HepG2 (cell line): Measurements from ENCODE around the gene HLF. TPM values are rescaled to one million over a fixed set of nuclear protein-coding genes. Genes with fewer than 3 reads are reported as not detected.

ENCODE experiments used
- ATAC-seq: fragments of 200-7000 bp; cut with Tn5 transposase; 3 replicates; pipeline ENCODE4 v1.9.1; 2020; ENCODE audit warnings: mild to moderate bottlenecking, moderate library complexity
- BruUV-seq: library from RNA; stranded (reverse); fragments of 400-500 nt; replicated peaks from 2 replicates; lab custom pipeline; 2021; lab: Mats Ljungman, UMichigan
- CTCF ChIA-PET: fragments of 300-600 bp; formaldehyde crosslinking; extraction: SDS; loops from one replicate; lab custom pipeline; 2021; ENCODE audit warnings: low total read pairs, inconsistent platforms, low intra/inter-chr PET ratio; lab: Yijun Ruan, JAX
- POLR2A ChIA-PET: fragments of 350-600 bp; sonication (Branson Sonifier 250); formaldehyde crosslinking; loops from one replicate; lab custom pipeline; 2020; ENCODE audit warnings: antibody characterized with exemption, inconsistent platforms; lab: Yijun Ruan, JAX
- DNase-seq: peaks from one replicate; pipeline ENCODE4 v3.0.0-alpha.2; 2015; ENCODE audit warnings: low spot score
- FAIRE-seq: peaks from 3 replicates; lab custom pipeline; 2011; peaks lifted over from hg19 to GRCh38; lab: Jason Lieb, UNC
- H2AFZ ChIP-seq: one replicate; pipeline ENCODE4 v1.6.1; 2011; ENCODE audit warnings: low read length, inconsistent platforms
- H3K27ac ChIP-seq: fragments of 300-600 bp; 3 replicates; pipeline ENCODE4 v1.8.0; 2011; ENCODE audit warnings: mixed run types, mild to moderate bottlenecking, mixed read lengths, low read length, inconsistent platforms; ENCODE audit not compliant: insufficient read depth; ENCODE audit errors: extremely low read length
- H3K27me3 ChIP-seq, 2 experiments: fragments of 200-600 bp in 1 of 2; 2 replicates in 1 of 2; 3 replicates in 1 of 2; pipeline versions ENCODE4 v1.6.0 to v1.8.0; 2011; ENCODE audit warnings: low read length in 2 of 2, mild to moderate bottlenecking in 2 of 2, moderate library complexity in 2 of 2, inconsistent platforms in 1 of 2; ENCODE audit not compliant: insufficient read depth in 2 of 2, control insufficient read depth in 1 of 2
- H3K36me3 ChIP-seq, 2 experiments: fragments of 200-600 bp in 1 of 2; replicated peaks in 1 of 2; 2 replicates in 1 of 2; 3 replicates in 1 of 2; pipeline versions ENCODE4 v1.5.1 to v1.8.0; 2011; ENCODE audit warnings: low read length in 2 of 2, inconsistent platforms in 1 of 2; ENCODE audit not compliant: insufficient read depth in 2 of 2, control insufficient read depth in 1 of 2
- H3K4me1 ChIP-seq: 2 replicates; pipeline ENCODE4 v1.5.1; 2012; ENCODE audit warnings: low read length, inconsistent platforms; ENCODE audit not compliant: insufficient read depth
- H3K4me2 ChIP-seq: 2 replicates; pipeline ENCODE4 v1.6.0; 2011; ENCODE audit warnings: low read depth, low read length, inconsistent platforms
- H3K4me3 ChIP-seq, 3 experiments: fragments of 200-600 bp in 1 of 3; sonication (generic), shearing (Covaris generic) in 1 of 3; replicated peaks in 1 of 3; 2 replicates each; pipeline ENCODE4 v1.5.1; 2011 to 2016; ENCODE audit warnings: low read length in 3 of 3, inconsistent platforms in 2 of 3, low read depth in 2 of 3, mild to moderate bottlenecking in 2 of 3, control low read depth in 1 of 3, mixed read lengths in 1 of 3; ENCODE audit not compliant: insufficient read depth in 1 of 3
- H3K79me2 ChIP-seq: one replicate; pipeline ENCODE4 v1.6.1; 2011; ENCODE audit warnings: low read length, inconsistent platforms; ENCODE audit not compliant: insufficient read depth
- H3K9ac ChIP-seq: 2 replicates; pipeline ENCODE4 v1.6.0; 2011; ENCODE audit warnings: mild to moderate bottlenecking, low read depth, low read length, inconsistent platforms; ENCODE audit not compliant: insufficient read depth
- H3K9me3 ChIP-seq: 2 replicates; pipeline ENCODE4 v1.5.1; 2012; ENCODE audit warnings: mild to moderate bottlenecking, low read length
- H4K20me1 ChIP-seq: 2 replicates; pipeline ENCODE4 v1.6.0; 2011; ENCODE audit warnings: inconsistent platforms, mild to moderate bottlenecking, low read length, moderate library complexity; ENCODE audit not compliant: insufficient read depth
- GATAD2A ChIP-seq: IDR thresholded peaks from 2 replicates; pipeline ENCODE4 v1.6.1; 2016
- KLF16 ChIP-seq, 2 experiments: sonication (generic) in 1 of 2; formaldehyde crosslinking in 1 of 2; IDR thresholded peaks; 2 replicates each; pipeline versions ENCODE4 v1.6.1 to v1.8.0; 2016 to 2023; ENCODE audit warnings: missing genetic modification reagents in 2 of 2, missing compliant biosample characterization in 1 of 2
- KLF6 ChIP-seq: IDR thresholded peaks from 2 replicates; pipeline ENCODE4 v1.8.0; 2016; ENCODE audit warnings: missing biosample characterization, missing genetic modification reagents
- SALL2 ChIP-seq: sonication (generic); formaldehyde crosslinking; IDR thresholded peaks from 2 replicates; pipeline ENCODE4 v1.8.1; 2023; ENCODE audit warnings: mild to moderate bottlenecking, missing genetic modification reagents, inconsistent platforms
- U2AF2 ChIP-seq: fragments of 200-400 bp; formaldehyde crosslinking; IDR thresholded peaks from 2 replicates; pipeline ENCODE4 v1.6.1; 2017; ENCODE audit warnings: low read depth, mild to moderate bottlenecking, low read length
- ZBED4 ChIP-seq: sonication (generic); formaldehyde crosslinking; IDR thresholded peaks from 2 replicates; pipeline ENCODE4 v1.4.0; 2020; ENCODE audit warnings: missing genetic modification reagents, borderline replicate concordance
- ZBTB21 ChIP-seq: sonication (generic); formaldehyde crosslinking; IDR thresholded peaks from 2 replicates; pipeline ENCODE4 v1.4.0; 2020; ENCODE audit warnings: missing genetic modification reagents
- ZKSCAN5 ChIP-seq: sonication (generic); formaldehyde crosslinking; IDR thresholded peaks from 2 replicates; pipeline ENCODE4 v1.5.1; 2020; ENCODE audit warnings: mild to moderate bottlenecking, missing genetic modification reagents
- ZNF331 ChIP-seq: sonication (generic); formaldehyde crosslinking; IDR thresholded peaks from 2 replicates; pipeline ENCODE4 v1.4.0; 2020; ENCODE audit warnings: missing genetic modification reagents
- ZNF432 ChIP-seq: sonication (generic); formaldehyde crosslinking; IDR thresholded peaks from 2 replicates; pipeline ENCODE4 v1.5.0; 2020; ENCODE audit warnings: missing genetic modification reagents, mild to moderate bottlenecking, borderline replicate concordance
- ZNF501 ChIP-seq: sonication (generic); formaldehyde crosslinking; IDR thresholded peaks from 2 replicates; pipeline ENCODE4 v1.5.1; 2020; ENCODE audit warnings: mild to moderate bottlenecking, moderate library complexity, missing genetic modification reagents
- ZNF550 ChIP-seq: sonication (generic); formaldehyde crosslinking; IDR thresholded peaks from 2 replicates; pipeline ENCODE4 v1.4.0; 2020; ENCODE audit warnings: mild to moderate bottlenecking, missing genetic modification reagents, borderline replicate concordance
- ZNF652 ChIP-seq: IDR thresholded peaks from 2 replicates; pipeline ENCODE4 v1.6.1; 2016; ENCODE audit warnings: low read depth, borderline replicate concordance
- ZNF704 ChIP-seq: sonication (generic); formaldehyde crosslinking; IDR thresholded peaks from 2 replicates; pipeline ENCODE4 v1.8.1; 2023; ENCODE audit warnings: mild to moderate bottlenecking, inconsistent platforms, moderate library complexity, missing genetic modification reagents, borderline replicate concordance
- ZNF784 ChIP-seq: sonication (generic); formaldehyde crosslinking; IDR thresholded peaks from 2 replicates; pipeline ENCODE4 v1.5.1; 2020; ENCODE audit warnings: missing genetic modification reagents, mild to moderate bottlenecking, borderline replicate concordance
- ZSCAN9 ChIP-seq: IDR thresholded peaks from 2 replicates; pipeline ENCODE4 v1.6.1; 2016; ENCODE audit warnings: borderline replicate concordance
- WGBS: methylation state at CpG from one replicate; pipeline ENCODE4 v1.1.6; 2017; ENCODE audit warnings: low lambda C conversion rate; 5-methylcytosine and 5-hydroxymethylcytosine counted together
- in situ Hi-C: cut with HindIII; loops from 2 replicates; pipeline ENCODE4 v1.10.0; 2017; ENCODE audit warnings: low pct_unique_long_range_greater_than_20kb; ENCODE audit not compliant: extremely low pct_ligation_motif_present
- intact Hi-C: fragments of 100-400 bp; cut with micrococcal nuclease; formaldehyde crosslinking; loops from one replicate; pipeline ENCODE4 v1.10.0; 2022; ENCODE audit not compliant: unreplicated experiment
- polyA plus RNA-seq, 8 experiments: library from polyadenylated mRNA; depleted of rRNA in 3 of 8; stranded (reverse) in 7 of 8; unstranded in 1 of 8; fragments of >200 nt; fragmentation: Illumina TruSeq in 4 of 8; extraction: Trizol in 4 of 8; gene quantifications; 2 replicates each; pipeline versions ENCODE4 v1.2.1 to v1.2.3, GENCODE V29; 2011 to 2016; ENCODE audit warnings: low read depth in 4 of 8, missing spikeins in 1 of 8, mixed read lengths in 1 of 8; ENCODE audit not compliant: insufficient read depth in 1 of 8
- total RNA-seq, 5 experiments: library from RNA; depleted of rRNA; stranded (reverse); fragments of >200 nt; fragmentation: Illumina TruSeq; extraction: Trizol; gene quantifications; 2 replicates each; pipeline ENCODE4 v1.2.3, GENCODE V29; 2016; ENCODE audit warnings: low read depth in 1 of 5

HLF gene
- total and polyA plus RNA-seq, 2 of the 13 experiments (the other 11 are each of a cell fraction or from before 2014, with no cell fraction given) = 202 to 346 TPM

GRCh38 chr17:55278173-55278961, 13.6 kb downstream of the HLF start:
- 53% methylated on average over 2 of the region's 2 CpGs for WGBS
- Histone ChIP-seq H3K27me3 (no peaks in the 10 kb centered on the region), H3K4me2 (peak overlapping the region; percentile 93), H2AFZ (no peak overlapping the region), H3K79me2 (peaks cover 100% of the 10 kb centered on the region), H3K4me1 (peaks cover 99% of the 10 kb centered on the region), H3K9me3 (no peaks in the 10 kb centered on the region), H3K4me3 (peak overlapping the region in 2 of 3 experiments; percentile 4 to 37; a peak in 2 of 6 replicates), H3K27ac (peak overlapping the region; percentile 84), H3K9ac (peak overlapping the region; percentile 97), H4K20me1 (peaks cover 34% of the 10 kb centered on the region), H3K36me3 (peaks cover 19 to 88% of the 10 kb centered on the region in 2 experiments)
- intact Hi-C loops = no loop called here
- no peak for DNase-seq
- ChIA-PET POLR2A (interaction anchor here (1.0 to 13.8 kb wide), 6 partner anchors 7 to 40 kb away, joined by 3 to 626 read pairs (median 10); no protein-coding TSS in a partner anchor), CTCF (no interaction called here)
- FAIRE-seq = no peak
- ATAC-seq = no peak
- BruUV-seq = no TSS peak
- in situ Hi-C loops = no loop called here
- TF ChIP-seq U2AF2 = no peak
- no peak for TF ChIP-seq ZKSCAN5 (CRISPR knock-in tag)
- no peak for TF ChIP-seq ZNF704 (CRISPR knock-in tag)
- TF ChIP-seq ZNF784 (CRISPR knock-in tag) = no peak
- no peak for TF ChIP-seq ZNF331
- TF ChIP-seq KLF16 (CRISPR knock-in tag; IDR thresholded peaks at IDR 0.05) = no peak; a peak in 1 of 4 replicates
- no peak for TF ChIP-seq SALL2 (CRISPR knock-in tag)
- no peak for TF ChIP-seq KLF6 (CRISPR knock-in tag)
- TF ChIP-seq ZBED4 (CRISPR knock-in tag) = 0 out of 2 replicates have a peak, but pooled peaks have one; percentile 2
- TF ChIP-seq ZBTB21 (CRISPR knock-in tag) = no peak
- TF ChIP-seq ZNF432 (CRISPR knock-in tag) = no peak
- peak; percentile 76; the same call in 1 of the 2 replicates for TF ChIP-seq ZNF652 (CRISPR knock-in tag)
- TF ChIP-seq GATAD2A (CRISPR knock-in tag) = peak; percentile 49
- peak; percentile 17; the same call in 1 of the 2 replicates for TF ChIP-seq ZSCAN9 (CRISPR knock-in tag)
- no peak for TF ChIP-seq ZNF501 (CRISPR knock-in tag)
- no peak for TF ChIP-seq ZNF550 (CRISPR knock-in tag)
